Measurements from ENCODE around the gene KIF26B.

KIF26B gene

GRCh38 chr1:245212221-245212710 lies 57.5 kb downstream of the KIF26B start:
- Histone ChIP-seq H3K4me2 (ENCODE audit: low read length) (no peak overlapping the region), H3K9me2 (ENCODE audit: low read depth, low read length) (no peaks in the 10 kb centered on the region)
- TF ChIP-seq CTCF (IDR thresholded peaks at IDR 0.05; ENCODE audit: low read length) (no peak), EZH2 (IDR thresholded peaks at IDR 0.05; ENCODE audit: borderline replicate concordance, low read length) (no peak)

DNA sequence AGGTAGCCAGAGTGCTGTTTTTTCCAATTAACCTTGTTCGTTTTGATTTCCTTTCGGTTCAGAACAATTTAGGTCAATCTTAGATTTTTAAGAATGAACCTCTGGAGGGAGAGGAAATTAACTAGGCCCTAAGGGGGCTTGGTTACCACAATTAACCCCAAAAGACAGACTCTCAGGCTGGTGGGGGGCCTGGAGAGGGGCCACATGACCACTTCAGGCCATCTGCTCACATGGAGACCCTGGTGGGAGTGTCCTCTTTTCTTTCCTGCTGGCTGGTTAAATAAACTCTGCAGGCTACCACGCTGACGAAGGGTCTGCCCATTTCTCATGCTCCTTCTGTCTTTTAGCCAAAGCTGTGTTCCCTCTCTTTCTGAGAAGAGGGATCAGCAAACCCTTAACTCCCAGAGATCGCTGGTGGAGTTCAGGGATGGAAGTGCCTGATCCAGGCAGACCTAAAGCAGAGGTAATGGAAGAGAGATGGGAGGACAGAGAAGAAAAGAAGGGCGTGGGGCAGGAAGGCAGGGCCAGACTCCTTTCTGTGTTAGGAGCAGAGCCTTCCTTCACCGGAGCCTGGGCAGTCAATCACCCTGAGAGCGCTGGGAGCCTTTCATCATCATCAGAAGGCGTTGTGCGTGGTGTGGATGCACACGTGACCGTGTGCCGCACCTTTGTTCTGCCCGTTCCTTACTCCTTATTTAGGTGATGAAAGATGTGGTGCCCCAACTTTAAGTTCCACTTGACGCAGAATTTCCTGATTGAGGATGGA lies 58.5 kb downstream of the KIF26B start:
- H3F3A ChIP-seq (ENCODE audit: insufficient read depth, low read length): no peaks in the 10 kb centered on the region
- H2AFZ ChIP-seq (ENCODE audit: low read length): no peak overlapping the region
- H3K27ac ChIP-seq (ENCODE audit: low read depth, low read length, poor library complexity, severe bottlenecking): no peak overlapping the region
- H3K9me3 ChIP-seq (ENCODE audit: low read length): no peaks in the 10 kb centered on the region
- no peaks in the 10 kb centered on the region for H4K20me1 ChIP-seq (ENCODE audit: insufficient read depth, low read length)
- no peaks in the 10 kb centered on the region for H3K36me3 ChIP-seq (ENCODE audit: insufficient read depth, low read length)
- no peak overlapping the region for H3K4me3 ChIP-seq (ENCODE audit: low read depth, low read length, poor library complexity, severe bottlenecking)
- TF ChIP-seq CTCF (IDR thresholded peaks at IDR 0.05; ENCODE audit: low read length) (no peak), EZH2 (IDR thresholded peaks at IDR 0.05; ENCODE audit: borderline replicate concordance, low read length) (no peak)
- no peaks in the 10 kb centered on the region for H3K27me3 ChIP-seq (ENCODE audit: insufficient read depth, low read length)
- H3K9me2 ChIP-seq (ENCODE audit: low read depth, low read length): no peaks in the 10 kb centered on the region
- no peaks in the 10 kb centered on the region for H3K4me1 ChIP-seq (ENCODE audit: insufficient read depth, low read length, severe bottlenecking)
- no peaks in the 10 kb centered on the region for H3K79me2 ChIP-seq (ENCODE audit: insufficient read depth, low read length)
- no peak overlapping the region for H3K9ac ChIP-seq (ENCODE audit: low read length)
- H3K4me2 ChIP-seq (ENCODE audit: low read length): no peak overlapping the region

More at GRCh38 chr1:245212221-245212710, 57.5 kb downstream of the KIF26B start:
- Histone ChIP-seq H3K36me3 (ENCODE audit: insufficient read depth, low read length) (no peaks in the 10 kb centered on the region; the same call in 1 of the 2 replicates), H3K4me3 (ENCODE audit: low read depth, low read length, poor library complexity, severe bottlenecking) (no peak overlapping the region), H3K9ac (ENCODE audit: low read length) (no peak overlapping the region), H3K27ac (ENCODE audit: low read depth, low read length, poor library complexity, severe bottlenecking) (no peak overlapping the region), H3K27me3 (ENCODE audit: insufficient read depth, low read length) (no peaks in the 10 kb centered on the region), H3K9me3 (ENCODE audit: low read length) (peaks cover 4% of the 10 kb centered on the region; the same call in 1 of the 2 replicates), H3K79me2 (ENCODE audit: insufficient read depth, low read length) (no peaks in the 10 kb centered on the region), H3F3A (ENCODE audit: insufficient read depth, low read length) (no peaks in the 10 kb centered on the region), H4K20me1 (ENCODE audit: insufficient read depth, low read length) (no peaks in the 10 kb centered on the region), H3K4me1 (ENCODE audit: insufficient read depth, low read length, severe bottlenecking) (no peaks in the 10 kb centered on the region), H2AFZ (ENCODE audit: low read length) (no peak overlapping the region)

DNA sequence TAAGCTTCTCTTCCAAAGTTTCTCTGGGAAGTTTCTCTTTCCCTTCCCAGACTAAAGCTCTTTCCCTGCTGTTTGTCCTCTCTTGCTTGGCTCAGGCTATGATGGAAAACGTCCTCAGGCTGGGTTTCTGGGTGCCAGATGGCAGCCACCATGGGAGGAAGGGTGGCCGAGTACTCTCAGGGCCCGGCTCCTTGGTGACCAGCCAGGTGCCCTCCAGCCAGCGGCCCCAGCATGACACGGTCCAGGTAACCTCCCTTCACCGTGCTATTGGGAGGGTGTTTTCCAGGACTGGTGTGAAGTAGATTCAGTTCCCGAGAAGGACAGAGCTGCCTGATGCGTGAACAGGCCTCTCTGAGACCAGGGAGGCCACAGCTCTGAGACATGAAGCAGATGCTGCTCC lies 60.3 kb downstream of the KIF26B start:
- Histone ChIP-seq H4K20me1 (ENCODE audit: insufficient read depth, low read length) (no peaks in the 10 kb centered on the region), H3K9me3 (ENCODE audit: low read length) (no peaks in the 10 kb centered on the region), H3K4me2 (ENCODE audit: low read length) (no peak overlapping the region), H3K9me2 (ENCODE audit: low read depth, low read length) (no peaks in the 10 kb centered on the region), H3K4me1 (ENCODE audit: insufficient read depth, low read length, severe bottlenecking) (no peaks in the 10 kb centered on the region), H3K4me3 (ENCODE audit: low read depth, low read length, poor library complexity, severe bottlenecking) (no peak overlapping the region), H3K36me3 (ENCODE audit: insufficient read depth, low read length) (no peaks in the 10 kb centered on the region), H3K27ac (ENCODE audit: low read depth, low read length, poor library complexity, severe bottlenecking) (no peak overlapping the region), H2AFZ (ENCODE audit: low read length) (no peak overlapping the region), H3K79me2 (ENCODE audit: insufficient read depth, low read length) (no peaks in the 10 kb centered on the region), H3K9ac (ENCODE audit: low read length) (no peak overlapping the region), H3F3A (ENCODE audit: insufficient read depth, low read length) (no peaks in the 10 kb centered on the region), H3K27me3 (ENCODE audit: insufficient read depth, low read length) (no peaks in the 10 kb centered on the region)
- TF ChIP-seq CTCF (IDR thresholded peaks at IDR 0.05; ENCODE audit: low read length) (no peak), EZH2 (IDR thresholded peaks at IDR 0.05; ENCODE audit: borderline replicate concordance, low read length) (no peak)
